SK-N-MC (cell line): ENCODE data around the gene ZNF208.
"Not testable (repeated sequence)": the region's sequence is repeated elsewhere in the genome, so short reads cannot be mapped to it uniquely, and the experiment has no call there.

Experiments
- DNase-seq: peaks from one replicate; pipeline ENCODE4 v3.0.0-alpha.2; 2011; ENCODE audit warnings: low read depth, low spot score
- H3K27ac ChIP-seq: fragments of 200-600 bp; sonication (generic); 2 replicates; pipeline ENCODE4 v1.5.1; 2016; ENCODE audit warnings: mixed run types
- H3K36me3 ChIP-seq: fragments of 200-600 bp; sonication (generic); 2 replicates; pipeline ENCODE4 v1.6.1; 2017; ENCODE audit warnings: antibody characterized with exemption, low read length, mixed read lengths; ENCODE audit not compliant: insufficient read depth
- H3K4me3 ChIP-seq: fragments of 200-600 bp; sonication (generic); 2 replicates; pipeline ENCODE4 v1.5.1; 2016
- H3K9ac ChIP-seq: fragments of 200-600 bp; sonication (generic); 2 replicates; pipeline ENCODE4 v1.8.0; 2017; ENCODE audit warnings: mixed run types, mixed read lengths; ENCODE audit not compliant: insufficient read length
- H3K9me3 ChIP-seq: fragments of 200-600 bp; sonication (generic); 2 replicates; pipeline ENCODE4 v1.6.1; 2017; ENCODE audit warnings: low read depth, mild to moderate bottlenecking, antibody characterized with exemption, low read length, moderate library complexity, mixed read lengths
- EZH2 ChIP-seq: fragments of 200-600 bp; sonication (generic); IDR thresholded peaks from one replicate; pipeline ENCODE4 v1.6.1; 2017; ENCODE audit warnings: antibody characterized with exemption
- FOXP2 ChIP-seq: optimal IDR thresholded peaks from 2 replicates; pipeline ENCODE3; 2011; ENCODE audit warnings: mild to moderate bottlenecking, moderate library complexity; ENCODE audit not compliant: insufficient read depth; ENCODE audit errors: extremely low read length, control extremely low read depth
- POLR2AphosphoS5 ChIP-seq: IDR thresholded peaks from 2 replicates; pipeline ENCODE4 v1.6.1; 2012; ENCODE audit warnings: mild to moderate bottlenecking, low read depth, low read length, borderline replicate concordance

ZNF208 gene

DNA sequence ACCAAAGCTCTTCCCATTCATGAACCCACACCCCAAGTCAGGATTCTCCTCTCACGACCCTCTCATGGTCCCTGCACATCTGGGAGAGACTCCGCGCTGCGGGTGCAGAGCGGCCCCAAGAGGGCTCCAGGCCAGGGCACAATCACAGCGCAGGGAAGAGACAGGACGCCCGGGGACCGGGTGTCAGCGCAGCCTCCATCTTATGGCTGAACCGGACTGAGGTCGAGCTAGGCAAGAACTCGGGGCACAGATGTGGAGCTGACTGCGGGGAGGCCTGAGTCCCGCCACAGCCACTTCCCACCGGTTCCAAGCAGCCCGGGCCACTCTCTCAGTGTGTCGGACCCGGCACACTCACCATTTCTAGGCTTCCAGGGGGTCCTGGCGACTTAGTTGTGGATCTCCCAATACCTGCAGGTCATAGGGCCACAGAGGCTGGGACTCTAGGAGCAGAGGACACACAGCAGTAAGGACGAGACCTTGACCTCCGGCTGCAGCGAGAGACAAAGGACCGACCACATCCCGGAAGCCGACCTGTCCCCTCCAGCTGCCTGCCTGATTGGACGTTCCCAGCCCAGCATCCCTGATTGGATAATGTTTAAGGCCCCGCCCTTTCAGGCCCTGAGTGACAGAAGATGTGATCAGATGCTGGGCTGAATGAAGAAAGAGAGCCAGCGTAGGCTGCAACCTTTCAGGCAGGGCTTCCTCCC lies at the start of gene ZNF208:
Gene ZNF208 (minus strand): TSS at position 507 of the 707 bp plus-strand sequence. CDS start 149 bp downstream, at position 358.
- H3K4me3 ChIP-seq, H3K9me3 ChIP-seq, H3K27ac ChIP-seq, H3K36me3 ChIP-seq, DNase-seq, H3K9ac ChIP-seq: not testable (repeated sequence)

DNA sequence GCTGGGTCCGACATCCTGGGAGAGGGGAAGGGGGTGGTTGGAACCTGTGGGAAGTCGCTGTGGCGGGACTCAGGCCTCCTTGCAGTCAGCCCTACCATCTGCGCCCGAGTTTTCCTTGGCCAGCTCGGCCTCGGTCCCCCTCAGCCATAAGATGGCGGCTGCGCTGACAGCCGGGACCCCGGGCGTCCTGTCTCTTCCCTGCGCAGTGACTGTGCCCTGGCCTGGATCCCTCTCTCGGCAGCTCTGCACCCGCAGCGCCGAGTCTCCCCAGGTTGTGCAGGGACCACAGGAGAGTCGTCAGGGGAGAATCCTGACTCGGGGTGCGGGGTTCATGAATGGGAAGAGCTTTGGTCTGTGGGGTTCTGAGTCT lies 41.9 kb upstream of the ZNF208 start:
- DNase-seq = no peak
- no peaks in the 10 kb centered on the region for H3K9me3 ChIP-seq
- no peaks in the 10 kb centered on the region for H3K36me3 ChIP-seq
- H3K9ac ChIP-seq = no peak overlapping the region
- TF ChIP-seq FOXP2 (no peak), POLR2AphosphoS5 (no peak), EZH2 (no peak)
- no peak overlapping the region for H3K27ac ChIP-seq
- H3K4me3 ChIP-seq = no peak overlapping the region

DNA sequence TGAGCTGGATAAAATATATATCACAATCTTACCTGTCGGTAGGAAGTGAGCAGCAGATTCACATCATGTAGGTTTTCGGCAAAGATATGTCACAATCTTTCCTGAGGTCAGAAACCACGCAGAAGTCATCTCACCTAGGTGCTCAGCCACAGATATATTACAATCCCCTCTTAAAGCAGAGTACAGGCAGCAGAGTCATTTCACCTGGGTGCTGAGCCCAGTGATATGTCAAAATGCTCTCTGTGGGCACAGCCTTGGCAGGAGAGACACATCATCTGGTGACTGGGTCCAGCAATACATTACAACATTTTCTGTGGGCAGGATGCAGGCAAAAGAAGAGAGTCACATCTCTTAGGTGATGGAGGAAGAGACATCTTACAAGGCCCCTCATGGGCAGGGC lies 30.4 kb upstream of the ZNF208 start:
- H3K9me3 ChIP-seq, H3K36me3 ChIP-seq, H3K9ac ChIP-seq, H3K4me3 ChIP-seq, H3K27ac ChIP-seq, DNase-seq: not testable (repeated sequence)

DNA sequence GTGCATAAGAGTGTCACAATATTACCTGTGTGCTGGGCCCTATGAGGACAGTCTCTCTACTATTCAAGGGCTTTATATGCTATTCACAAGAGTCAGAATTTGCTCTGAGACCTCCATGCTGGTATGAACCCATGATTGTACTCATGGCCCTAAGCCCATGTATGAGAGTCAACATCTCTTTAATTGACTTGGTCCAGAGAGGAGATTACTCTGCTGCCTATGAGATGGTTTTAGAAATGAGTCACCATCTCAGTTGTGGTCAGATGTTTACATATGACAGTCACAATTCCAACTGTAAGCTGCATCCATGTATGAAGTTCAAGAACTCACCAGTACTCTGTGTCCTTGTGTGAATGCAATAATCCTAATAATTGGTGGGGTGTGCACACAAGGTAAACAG lies 19.9 kb upstream of the ZNF208 start:
- TF ChIP-seq FOXP2 (no peak), EZH2 (no peak), POLR2AphosphoS5 (no peak)
- no peak overlapping the region for H3K4me3 ChIP-seq
- no peak for DNase-seq
- no peaks in the 10 kb centered on the region for H3K9me3 ChIP-seq
- H3K36me3 ChIP-seq = no peaks in the 10 kb centered on the region
- H3K27ac ChIP-seq = no peak overlapping the region
- H3K9ac ChIP-seq = no peak overlapping the region

DNA sequence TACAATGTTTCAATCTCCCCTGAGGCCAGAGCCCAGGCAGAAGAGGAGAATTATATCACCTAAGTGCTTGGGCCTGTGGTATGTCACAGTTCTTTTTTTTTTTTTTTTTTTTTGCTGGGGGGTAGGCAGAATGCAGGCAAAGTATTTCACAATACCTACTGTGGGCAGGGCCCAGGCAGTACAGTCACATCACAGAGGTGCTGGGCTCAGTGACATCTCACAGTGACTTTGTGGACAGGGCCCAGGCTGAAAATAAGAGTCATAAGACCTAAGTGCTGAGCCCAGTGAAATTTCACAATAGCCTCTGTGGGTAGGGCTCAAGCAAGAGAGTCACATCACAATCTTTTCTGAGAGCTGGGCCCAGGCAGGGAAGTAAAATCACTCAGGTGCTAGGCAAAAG lies 15.9 kb upstream of the ZNF208 start:
- no peak overlapping the region for H3K4me3 ChIP-seq
- H3K9me3 ChIP-seq = no peaks in the 10 kb centered on the region
- DNase-seq = no peak
- no peak overlapping the region for H3K9ac ChIP-seq
- no peaks in the 10 kb centered on the region for H3K36me3 ChIP-seq
- TF ChIP-seq FOXP2 (no peak), EZH2 (no peak)
- H3K27ac ChIP-seq = no peak overlapping the region

DNA sequence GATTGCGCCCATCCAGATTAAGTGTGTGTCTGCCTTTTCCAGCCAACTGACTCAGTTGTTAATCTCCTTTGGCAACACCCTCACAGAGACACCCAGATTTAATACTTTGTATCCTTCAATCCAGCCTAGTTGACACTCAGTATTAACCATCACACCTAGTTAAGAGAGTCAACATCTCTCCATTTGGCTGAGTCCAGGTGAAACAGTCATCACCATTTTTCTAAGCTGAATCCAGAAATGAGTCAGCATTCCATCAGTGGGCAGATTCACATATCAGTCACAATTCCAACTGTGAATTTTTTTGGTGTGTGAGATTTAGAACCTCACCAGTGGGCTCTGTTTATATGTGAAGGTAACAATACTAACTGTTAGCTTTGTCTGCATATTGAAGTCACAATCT lies 14.8 kb upstream of the ZNF208 start:
- not testable (repeated sequence) for H3K9me3 ChIP-seq, H3K4me3 ChIP-seq

DNA sequence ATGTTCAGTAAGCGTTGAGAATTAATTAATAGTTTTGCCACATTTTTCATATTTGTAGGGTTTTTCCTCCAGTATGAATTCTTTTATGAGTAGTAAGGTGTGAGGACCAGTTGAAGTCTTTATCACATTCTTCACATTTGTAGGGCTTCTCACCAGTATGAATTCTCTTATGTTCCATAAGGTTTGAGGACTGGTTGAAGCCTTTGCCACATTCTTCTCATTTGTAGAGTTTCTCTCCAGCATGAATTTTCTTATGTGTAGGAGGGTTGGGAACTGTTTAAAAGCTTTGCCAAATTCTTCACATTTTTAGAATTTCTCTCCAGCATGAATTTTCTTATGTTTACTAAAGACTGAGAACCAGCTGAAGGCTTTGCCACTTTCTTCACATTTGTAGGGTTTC lies 40.3 kb downstream of the ZNF208 start:
- H3K27ac ChIP-seq = no peak overlapping the region
- H3K36me3 ChIP-seq = no peaks in the 10 kb centered on the region
- DNase-seq = no peak
- TF ChIP-seq FOXP2 = no peak
- no peak for TF ChIP-seq POLR2AphosphoS5
- no peak for TF ChIP-seq EZH2
- H3K4me3 ChIP-seq = no peak overlapping the region
- no peak overlapping the region for H3K9ac ChIP-seq
- H3K9me3 ChIP-seq = peaks cover 2% of the 10 kb centered on the region; the same call in 1 of the 2 replicates

More for the DNA sequence above, 14.8 kb upstream of the ZNF208 start:
- H3K27ac ChIP-seq, DNase-seq, H3K9ac ChIP-seq, H3K36me3 ChIP-seq: not testable (repeated sequence)

DNA sequence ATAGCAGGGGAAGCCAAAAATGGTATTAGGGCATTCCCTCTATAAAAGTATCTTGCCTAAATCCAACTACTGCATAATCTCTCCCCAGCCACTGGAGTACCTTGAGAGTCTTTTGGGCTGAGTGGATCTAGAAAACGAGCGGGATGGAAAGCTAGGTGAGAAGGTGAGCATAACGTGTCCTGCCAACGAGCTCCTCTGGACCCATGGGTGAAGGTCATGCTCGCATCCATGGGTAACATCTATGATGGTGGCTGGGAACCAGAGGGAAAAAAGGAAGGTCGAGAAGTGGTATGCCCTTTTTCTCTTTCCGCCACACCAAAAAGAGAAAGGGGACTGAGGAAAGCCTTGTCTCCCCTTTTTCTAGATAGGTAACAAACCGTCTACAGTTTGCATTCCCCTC lies 63.0 kb downstream of the ZNF208 start:
- no peak for TF ChIP-seq POLR2AphosphoS5
- TF ChIP-seq EZH2 = no peak
- TF ChIP-seq FOXP2 = no peak
- Histone ChIP-seq H3K9me3 (no peaks in the 10 kb centered on the region), H3K4me3 (no peak overlapping the region), H3K36me3 (no peaks in the 10 kb centered on the region), H3K9ac (no peak overlapping the region), H3K27ac (no peak overlapping the region)
- no peak for DNase-seq

DNA sequence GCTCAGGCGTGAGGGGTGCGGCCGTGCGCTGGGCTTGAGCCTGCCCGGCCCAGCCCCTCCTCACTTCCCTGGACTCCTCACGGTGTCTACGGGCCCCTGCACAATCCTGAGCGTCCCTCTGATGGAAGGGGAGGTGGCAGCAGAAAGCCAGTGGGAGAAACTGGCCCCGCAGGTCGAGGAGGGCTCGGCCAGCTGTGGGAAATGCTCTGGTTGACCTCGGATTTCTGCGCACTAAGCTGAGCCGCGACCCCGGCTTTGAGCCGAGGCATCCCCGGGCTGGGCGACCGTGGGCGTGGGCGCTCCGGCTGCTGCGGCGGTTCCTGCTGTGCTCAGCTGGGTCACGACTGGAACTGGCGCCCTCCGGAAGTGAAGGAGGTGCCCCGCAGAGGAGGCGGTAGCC lies 70.1 kb downstream of the ZNF208 start:
- Histone ChIP-seq H3K36me3 (no peaks in the 10 kb centered on the region), H3K9me3 (no peaks in the 10 kb centered on the region), H3K4me3 (no peak overlapping the region), H3K9ac (no peak overlapping the region), H3K27ac (no peak overlapping the region)
- no peak for TF ChIP-seq POLR2AphosphoS5
- TF ChIP-seq FOXP2 = no peak
- TF ChIP-seq EZH2 = no peak
- DNase-seq = no peak
